IMR-90 (cell line): ENCODE data around the gene CCND3. TPM values are rescaled to one million over a fixed set of nuclear protein-coding genes. Genes with fewer than 3 reads are reported as not detected.

Source experiments
- ATAC-seq: fragments of 200-7000 bp; cut with Tn5 transposase; 2 replicates; pipeline ENCODE4 v1.9.1; 2020; ENCODE audit warnings: low read depth, mild to moderate bottlenecking, moderate library complexity
- BruUV-seq: library from RNA; stranded (reverse); fragments of 400-500 nt; replicated peaks from 2 replicates; lab custom pipeline; 2021; lab: Mats Ljungman, UMichigan
- CTCF ChIA-PET: fragments of 300-600 bp; formaldehyde crosslinking; extraction: SDS; loops from one replicate; lab custom pipeline; 2021; ENCODE audit warnings: antibody characterized with exemption; lab: Yijun Ruan, JAX
- POLR2A ChIA-PET: fragments of 300-600 bp; sonication (Branson Sonifier 250); formaldehyde crosslinking; loops from one replicate; lab custom pipeline; 2022; ENCODE audit warnings: antibody characterized with exemption; ENCODE audit not compliant: unreplicated experiment; lab: Charles Lee
- DNase-seq: peaks from one replicate; pipeline ENCODE4 v3.0.0; 2013
- H2AFZ ChIP-seq: replicated peaks from 2 replicates; pipeline ENCODE3; 2013; ENCODE audit warnings: low read length, mild to moderate bottlenecking; ENCODE audit not compliant: poor library complexity
- H2AK5ac ChIP-seq: 2 replicates; pipeline ENCODE4 v1.6.1; 2013; ENCODE audit warnings: low read depth, low read length, inconsistent platforms
- H2AK9ac ChIP-seq: replicated peaks from 2 replicates; pipeline ENCODE3; 2013; ENCODE audit warnings: mild to moderate bottlenecking, low read depth, low read length, moderate library complexity; ENCODE audit not compliant: poor library complexity
- H2BK120ac ChIP-seq: 2 replicates; pipeline ENCODE4 v1.6.1; 2013; ENCODE audit warnings: low read depth, low read length, inconsistent platforms
- H2BK15ac ChIP-seq: 3 replicates; pipeline ENCODE4 v1.6.1; 2013; ENCODE audit warnings: low read depth, low read length, inconsistent platforms
- H2BK20ac ChIP-seq: 2 replicates; pipeline ENCODE4 v1.6.1; 2013; ENCODE audit warnings: low read depth, mild to moderate bottlenecking, inconsistent platforms, low read length, moderate library complexity
- H2BK5ac ChIP-seq: 2 replicates; pipeline ENCODE4 v1.6.1; 2013; ENCODE audit warnings: mild to moderate bottlenecking, low read depth, low read length, inconsistent platforms; ENCODE audit not compliant: poor library complexity, severe bottlenecking
- H3K14ac ChIP-seq: replicated peaks from 2 replicates; pipeline ENCODE4 v1.6.1; 2013; ENCODE audit warnings: low read depth, low read length, inconsistent platforms
- H3K18ac ChIP-seq: 2 replicates; pipeline ENCODE4 v1.6.1; 2013; ENCODE audit warnings: low read depth, low read length, control low read depth
- H3K23ac ChIP-seq: 2 replicates; pipeline ENCODE4 v1.6.1; 2013; ENCODE audit warnings: low read depth, low read length, inconsistent platforms
- H3K27ac ChIP-seq: 2 replicates; pipeline ENCODE4 v1.5.1; 2013; ENCODE audit warnings: mild to moderate bottlenecking, control low read depth, low read length; ENCODE audit not compliant: insufficient read depth
- H3K27me3 ChIP-seq: 2 replicates; pipeline ENCODE4 v1.6.1; 2013; ENCODE audit warnings: low read length; ENCODE audit not compliant: control insufficient read depth, insufficient read depth
- H3K36me3 ChIP-seq: 2 replicates; pipeline ENCODE4 v1.6.1; 2013; ENCODE audit warnings: low read length, mixed read lengths; ENCODE audit not compliant: control insufficient read depth, insufficient read depth
- H3K4ac ChIP-seq: 2 replicates; pipeline ENCODE4 v1.6.1; 2013; ENCODE audit warnings: low read depth, low read length, inconsistent platforms
- H3K4me1 ChIP-seq: 2 replicates; pipeline ENCODE4 v1.6.1; 2013; ENCODE audit warnings: low read length, mixed read lengths; ENCODE audit not compliant: control insufficient read depth, insufficient read depth
- H3K4me2 ChIP-seq: 2 replicates; pipeline ENCODE4 v1.6.1; 2013; ENCODE audit warnings: low read depth, mild to moderate bottlenecking, control low read depth, low read length, moderate library complexity
- H3K4me3 ChIP-seq: 2 replicates; pipeline ENCODE4 v1.5.1; 2013; ENCODE audit warnings: low read depth, mild to moderate bottlenecking, control low read depth, low read length, moderate library complexity; ENCODE audit not compliant: insufficient read depth
- H3K56ac ChIP-seq: 2 replicates; pipeline ENCODE4 v1.6.1; 2013; ENCODE audit warnings: low read length, inconsistent platforms; ENCODE audit not compliant: insufficient read depth; ENCODE audit errors: extremely low read depth
- H3K79me1 ChIP-seq, 2 experiments: 2 replicates each; pipeline ENCODE4 v1.6.1; 2013; ENCODE audit warnings: low read length in 2 of 2, inconsistent platforms in 1 of 2, low read depth in 1 of 2
- H3K9ac ChIP-seq: 2 replicates; pipeline ENCODE4 v1.6.1; 2013; ENCODE audit warnings: low read depth, low read length, control low read depth
- H3K9me1 ChIP-seq: 2 replicates; pipeline ENCODE4 v1.6.1; 2013; ENCODE audit warnings: low read length, inconsistent platforms; ENCODE audit not compliant: insufficient read depth
- H3K9me3 ChIP-seq: 2 replicates; pipeline ENCODE4 v1.6.1; 2013; ENCODE audit warnings: low read length; ENCODE audit not compliant: control insufficient read depth, insufficient read depth
- H4K20me1 ChIP-seq: 2 replicates; pipeline ENCODE4 v1.6.1; 2013; ENCODE audit warnings: low read length, inconsistent platforms; ENCODE audit not compliant: insufficient read depth
- H4K5ac ChIP-seq: 2 replicates; pipeline ENCODE4 v1.6.1; 2013; ENCODE audit warnings: mild to moderate bottlenecking, low read depth, low read length, control low read depth
- H4K8ac ChIP-seq, 2 experiments: 2 replicates each; pipeline ENCODE4 v1.6.1; 2013; ENCODE audit warnings: low read depth in 2 of 2, low read length in 2 of 2, control low read depth in 1 of 2, inconsistent platforms in 1 of 2
- H4K91ac ChIP-seq: 2 replicates; pipeline ENCODE4 v1.6.1; 2013; ENCODE audit warnings: low read depth, low read length, inconsistent platforms; ENCODE audit not compliant: insufficient read depth
- BHLHE40 ChIP-seq: fragments of 150-350 bp; IDR thresholded peaks from 2 replicates; pipeline ENCODE4 v1.6.1; 2016; ENCODE audit warnings: mild to moderate bottlenecking, low read depth, low read length
- CHD1 ChIP-seq: IDR thresholded peaks from 2 replicates; pipeline ENCODE4 v1.6.1; 2012; ENCODE audit warnings: low read depth, low read length, improper control_type of control experiment
- CTCF ChIP-seq: conservative IDR thresholded peaks from 2 replicates; pipeline ENCODE4 v1.5.1; 2012; ENCODE audit warnings: mild to moderate bottlenecking, low read depth, low read length, improper control_type of control experiment
- ELK1 ChIP-seq: fragments of 150-350 bp; IDR thresholded peaks from 2 replicates; pipeline ENCODE4 v1.6.1; 2016; ENCODE audit warnings: low read depth, mild to moderate bottlenecking, low read length, moderate library complexity, borderline replicate concordance
- FOS ChIP-seq: fragments of 150-350 bp; IDR thresholded peaks from 2 replicates; pipeline ENCODE4 v1.6.1; 2016; ENCODE audit warnings: low read depth, low read length
- MAFK ChIP-seq: IDR thresholded peaks from 2 replicates; pipeline ENCODE4 v1.6.1; 2012; ENCODE audit warnings: low read depth, low read length, improper control_type of control experiment
- MAZ ChIP-seq: IDR thresholded peaks from 2 replicates; pipeline ENCODE4 v1.6.1; 2012; ENCODE audit warnings: low read depth, mild to moderate bottlenecking, low read length, improper control_type of control experiment, moderate library complexity, borderline replicate concordance
- MXI1 ChIP-seq: IDR thresholded peaks from 2 replicates; pipeline ENCODE4 v1.6.1; 2012; ENCODE audit warnings: low read depth, mild to moderate bottlenecking, low read length, moderate library complexity, borderline replicate concordance
- NFE2L2 ChIP-seq: fragments of 150-350 bp; IDR thresholded peaks from 2 replicates; pipeline ENCODE4 v1.6.1; 2016; ENCODE audit warnings: low read depth, mild to moderate bottlenecking, low read length
- POLR2A ChIP-seq: IDR thresholded peaks from 2 replicates; pipeline ENCODE4 v1.6.1; 2012; ENCODE audit warnings: mild to moderate bottlenecking, low read depth, low read length
- RAD21 ChIP-seq: IDR thresholded peaks from 2 replicates; pipeline ENCODE4 v1.6.1; 2012; ENCODE audit warnings: low read length, improper control_type of control experiment
- RCOR1 ChIP-seq: IDR thresholded peaks from 2 replicates; pipeline ENCODE4 v1.6.1; 2012; ENCODE audit warnings: mild to moderate bottlenecking, low read length, improper control_type of control experiment; ENCODE audit not compliant: insufficient replicate concordance
- SMC3 ChIP-seq: fragments of 150-350 bp; IDR thresholded peaks from 2 replicates; pipeline ENCODE4 v1.6.1; 2016; ENCODE audit warnings: low read depth, mild to moderate bottlenecking, antibody characterized with exemption, low read length, moderate library complexity
- USF2 ChIP-seq: fragments of 150-350 bp; IDR thresholded peaks from 2 replicates; pipeline ENCODE4 v1.6.1; 2017; ENCODE audit warnings: mild to moderate bottlenecking, antibody characterized with exemption, low read length, low read depth
- WGBS, 2 experiments: methylation state at CpG; one replicate each; pipeline versions ENCODE4 v1.1.5 to v1.1.7; 2013; ENCODE audit warnings: missing lambda C conversion rate in 2 of 2; ENCODE audit not compliant: insufficient read length in 1 of 2; ENCODE audit errors: extremely low coverage in 2 of 2; 5-methylcytosine and 5-hydroxymethylcytosine counted together
- dilution Hi-C: fragments of 300-500 bp; cut with HindIII; formaldehyde crosslinking; loops from one replicate; pipeline ENCODE4 v1.14.3; 2018; ENCODE audit warnings: low sequenced_read_pairs; ENCODE audit not compliant: unreplicated experiment
- in situ Hi-C: fragments of 300-500 bp; cut with MboI; formaldehyde crosslinking; loops from 3 replicates; pipeline ENCODE4 v1.14.3; 2019; ENCODE audit warnings: low sequenced_read_pairs, inconsistent platforms, mixed read lengths
- intact Hi-C: fragments of 100-400 bp; cut with micrococcal nuclease; formaldehyde crosslinking; loops from 2 replicates; pipeline ENCODE4 v1.10.0; 2022
- polyA plus RNA-seq, 3 experiments: library from polyadenylated mRNA; depleted of rRNA; stranded (reverse); fragments of >200 nt; gene quantifications; 2 replicates each; pipeline ENCODE4 v1.2.3, GENCODE V29; 2012; ENCODE audit warnings: low replicate concordance in 1 of 3
- total RNA-seq: library from RNA; depleted of rRNA; stranded (reverse); fragments of >200 nt; gene quantifications from 2 replicates; pipeline ENCODE4 v1.2.3, GENCODE V29; 2012

The CCND3 gene
- total and polyA plus RNA-seq, 2 of the 4 experiments (the other 2 are of a cell fraction): 19.2 to 61.9 TPM

GRCh38 chr6:41954668-41955067 is 13.1 kb upstream of the CCND3 start:
- no peak overlapping the region for H2BK5ac ChIP-seq
- H3K4me2 ChIP-seq: no peak overlapping the region
- POLR2A ChIA-PET: interaction anchor here (0.6 kb wide), 1 partner anchor 37 kb away, joined by 3 read pairs; no protein-coding TSS in a partner anchor
- H3K9me1 ChIP-seq: no peaks in the 10 kb centered on the region
- no peak overlapping the region for H3K56ac ChIP-seq
- in situ Hi-C loops: no loop called here
- no peaks in the 10 kb centered on the region for H3K36me3 ChIP-seq
- no TSS peak for BruUV-seq
- H3K79me1 ChIP-seq: no peaks in the 10 kb centered on the region
- H3K18ac ChIP-seq: no peak overlapping the region
- no peak overlapping the region for H3K14ac ChIP-seq
- dilution Hi-C loops: no loop called here
- intact Hi-C loops: no loop called here
- H2BK20ac ChIP-seq: no peak overlapping the region
- TF ChIP-seq RAD21: no peak
- no peak for TF ChIP-seq MAZ
- no peak for TF ChIP-seq CHD1
- TF ChIP-seq SMC3: no peak
- TF ChIP-seq USF2: no peak
- no peak for TF ChIP-seq CTCF
- TF ChIP-seq RCOR1: no peak
- TF ChIP-seq NFE2L2: no peak
- TF ChIP-seq MAFK: no peak
- TF ChIP-seq MXI1: no peak
- no peak for TF ChIP-seq FOS
- TF ChIP-seq BHLHE40: no peak
- TF ChIP-seq POLR2A: no peak
- no peak for TF ChIP-seq ELK1
- DNase-seq (no peak), ATAC-seq (no peak)
- H3K9me3 ChIP-seq: no peaks in the 10 kb centered on the region
- H3K9ac ChIP-seq: no peak overlapping the region
- H2BK15ac ChIP-seq: no peak overlapping the region
- H3K27me3 ChIP-seq: no peaks in the 10 kb centered on the region; the same call in 1 of the 2 replicates
- H4K20me1 ChIP-seq: no peaks in the 10 kb centered on the region
- no peak overlapping the region for H4K5ac ChIP-seq
- H3K4ac ChIP-seq: no peak overlapping the region
- no peak overlapping the region for H3K23ac ChIP-seq
- H2AFZ ChIP-seq: no peak overlapping the region
- 100% methylated on average over 1 of the region's 2 CpGs; no CpG with 5 or more reads in 1 of the 2 experiments for WGBS, 2 experiments
- no peak overlapping the region for H2BK120ac ChIP-seq
- H2AK5ac ChIP-seq: no peak overlapping the region
- no peak overlapping the region for H3K4me3 ChIP-seq
- no peak overlapping the region for H2AK9ac ChIP-seq
- no peak overlapping the region for H4K8ac ChIP-seq
- CTCF ChIA-PET: no interaction called here
- H4K91ac ChIP-seq: no peak overlapping the region
- H3K4me1 ChIP-seq: no peaks in the 10 kb centered on the region
- no peak overlapping the region for H3K27ac ChIP-seq
